SKM-1 (cell line): ENCODE measurements around the gene SMIM44.

Source experiments
- DNase-seq: peaks from one replicate; lab custom pipeline; 2025; ENCODE audit not compliant: unreplicated experiment; lab: John Stamatoyannopoulos, UW

The SMIM44 gene

GRCh38 chr19:3501780-3502179 is 18.5 kb upstream of the SMIM44 start:
- no peak for DNase-seq

DNA sequence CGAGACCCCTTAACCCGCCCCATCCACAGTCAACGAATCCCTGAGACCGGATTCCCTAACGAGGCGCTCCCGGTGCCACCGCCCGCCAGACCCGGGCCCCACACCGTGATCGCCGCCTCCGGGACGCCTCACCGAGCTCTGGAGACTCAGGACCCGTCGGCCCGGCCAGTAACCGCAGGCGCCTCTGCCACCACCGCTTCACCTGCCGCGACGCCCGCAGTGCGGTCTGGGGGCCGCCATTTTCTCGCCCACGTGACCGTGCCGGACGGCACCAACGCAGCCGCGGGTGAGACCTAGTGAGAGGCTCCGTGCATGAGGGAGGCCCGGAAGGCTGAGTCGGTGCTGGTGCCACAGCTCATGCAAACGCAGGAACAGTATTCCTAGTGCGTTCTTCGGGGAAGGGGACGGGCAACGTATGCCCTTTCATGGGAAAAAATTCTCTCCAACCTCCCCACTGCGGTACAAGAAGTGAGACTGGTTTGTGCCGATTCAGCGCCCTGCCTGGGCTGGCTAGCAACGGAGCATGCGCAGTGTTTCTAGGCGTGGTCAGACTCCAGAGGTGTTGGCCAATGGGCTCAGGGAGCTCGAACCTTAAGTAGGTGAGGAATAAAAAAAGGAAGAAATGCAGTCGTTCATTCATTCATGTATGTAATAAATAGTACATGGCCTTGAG is 17.3 kb upstream of the SMIM44 start, which contains the start of gene DOHH:
Gene DOHH (minus strand): TSS at position 246 of the 673 bp plus-strand sequence. CDS start 3,860 bp downstream, outside the sequence.
- peak; percentile 96 for DNase-seq

GRCh38 chr19:3499738-3500428 is 16.6 kb upstream of the SMIM44 start:
- DNase-seq, result no peak

DNA sequence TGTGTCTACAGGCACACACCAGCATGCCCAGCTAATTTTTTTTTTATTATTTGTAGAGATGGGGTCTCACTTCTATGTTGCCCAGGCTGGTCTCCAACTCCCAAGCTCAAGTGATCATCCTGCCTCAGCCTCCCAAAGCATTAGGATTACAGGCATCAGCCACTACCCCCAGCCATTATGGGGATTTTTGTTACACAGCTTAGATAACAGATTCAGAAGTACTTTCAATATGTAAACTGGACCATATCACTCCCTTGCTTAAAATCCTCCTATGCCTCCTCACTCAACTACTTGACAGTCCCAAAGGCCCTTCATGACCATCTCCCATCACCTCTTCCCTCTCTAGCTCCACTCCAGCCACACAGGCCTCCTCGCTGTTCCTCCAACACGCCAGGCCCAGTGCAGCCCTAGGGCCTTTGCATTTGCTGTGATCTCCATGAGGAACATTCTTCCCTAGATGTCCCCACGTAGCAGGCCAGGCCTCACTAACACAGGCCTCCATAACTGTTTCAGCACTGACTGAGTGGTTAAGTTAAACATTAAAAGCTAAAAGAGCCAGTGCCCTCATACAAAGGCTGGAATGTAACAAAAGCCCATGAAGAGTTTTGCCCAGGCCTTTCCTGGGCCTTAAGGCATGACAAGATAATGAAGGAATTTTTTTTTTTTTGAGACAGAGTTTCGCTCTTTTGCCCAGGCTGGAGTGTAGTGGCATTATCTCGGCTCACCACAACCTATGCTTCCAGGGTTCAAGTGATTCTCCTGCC is 14.7 kb upstream of the SMIM44 start:
- no peak for DNase-seq

GRCh38 chr19:3496392-3497273 is 13.4 kb upstream of the SMIM44 start:
- no peak for DNase-seq

- no peak for DNase-seq
Observed at GRCh38 chr19:3494559-3494958, 11.3 kb upstream of the SMIM44 start.

DNA sequence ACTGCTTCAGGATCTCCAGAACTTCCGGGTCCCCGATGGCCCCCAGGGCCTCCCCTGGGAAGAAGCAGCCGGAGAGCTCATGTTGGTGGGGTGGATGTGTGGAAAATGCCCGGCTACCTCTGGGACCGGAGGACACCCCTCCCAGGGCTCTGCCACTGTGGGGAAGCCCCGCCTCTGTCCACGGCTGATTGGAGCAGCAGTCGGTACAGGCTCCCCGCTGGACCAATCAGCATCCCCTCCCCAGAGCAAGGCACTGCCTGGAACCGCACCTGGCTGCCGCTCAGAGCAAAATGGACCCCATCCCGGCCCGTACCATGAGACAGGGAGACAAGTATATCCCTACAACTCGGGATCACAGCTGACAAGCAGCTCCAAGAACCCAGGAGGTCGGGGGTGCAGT is 10.8 kb upstream of the SMIM44 start:
- no peak for DNase-seq

- DNase-seq, result no peak
Observed at GRCh38 chr19:3493651-3494050, 10.4 kb upstream of the SMIM44 start.

- no peak for DNase-seq
Observed at GRCh38 chr19:3492919-3493318, 9.7 kb upstream of the SMIM44 start.

DNA sequence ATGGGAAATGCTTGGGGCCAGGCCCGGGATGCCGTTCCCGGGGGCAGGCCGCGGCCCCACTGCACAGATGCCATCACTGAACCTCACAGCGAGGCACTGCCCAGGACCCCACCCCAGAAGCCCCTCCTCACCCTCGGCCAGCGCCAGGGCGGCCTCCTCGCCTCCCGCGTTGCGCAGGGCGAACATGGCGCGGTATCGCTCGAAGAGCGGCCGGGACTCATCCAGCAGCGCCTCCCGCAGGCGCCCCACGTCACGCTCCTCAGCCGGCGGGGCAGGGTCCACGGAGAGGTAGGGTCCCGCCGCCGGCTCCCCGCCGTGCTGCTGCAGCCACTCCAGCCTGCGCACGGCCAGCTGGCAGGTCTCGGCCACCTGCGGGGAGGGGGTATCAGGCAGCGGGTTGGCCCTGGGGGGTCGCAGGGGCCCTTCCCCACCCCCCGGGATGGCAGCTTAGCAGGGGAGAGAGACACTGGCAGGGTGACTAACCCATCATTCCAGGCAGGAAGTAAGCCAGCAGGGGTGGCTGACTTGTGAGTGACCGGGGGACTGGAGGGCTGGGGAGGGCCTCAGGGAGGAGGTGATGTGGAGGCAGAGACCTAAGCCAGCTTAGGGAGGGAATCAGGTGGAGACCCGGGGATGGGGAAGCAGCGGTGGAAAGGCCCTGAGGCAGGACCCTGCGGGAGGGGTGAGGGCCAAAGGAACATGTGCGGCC is 9.0 kb upstream of the SMIM44 start:
- DNase-seq, result no peak

GRCh38 chr19:3491396-3492119 is 8.3 kb upstream of the SMIM44 start:
- DNase-seq, result no peak

- DNase-seq, result no peak
Observed at GRCh38 chr19:3482507-3483225, 575 bp downstream of the SMIM44 start.

DNA sequence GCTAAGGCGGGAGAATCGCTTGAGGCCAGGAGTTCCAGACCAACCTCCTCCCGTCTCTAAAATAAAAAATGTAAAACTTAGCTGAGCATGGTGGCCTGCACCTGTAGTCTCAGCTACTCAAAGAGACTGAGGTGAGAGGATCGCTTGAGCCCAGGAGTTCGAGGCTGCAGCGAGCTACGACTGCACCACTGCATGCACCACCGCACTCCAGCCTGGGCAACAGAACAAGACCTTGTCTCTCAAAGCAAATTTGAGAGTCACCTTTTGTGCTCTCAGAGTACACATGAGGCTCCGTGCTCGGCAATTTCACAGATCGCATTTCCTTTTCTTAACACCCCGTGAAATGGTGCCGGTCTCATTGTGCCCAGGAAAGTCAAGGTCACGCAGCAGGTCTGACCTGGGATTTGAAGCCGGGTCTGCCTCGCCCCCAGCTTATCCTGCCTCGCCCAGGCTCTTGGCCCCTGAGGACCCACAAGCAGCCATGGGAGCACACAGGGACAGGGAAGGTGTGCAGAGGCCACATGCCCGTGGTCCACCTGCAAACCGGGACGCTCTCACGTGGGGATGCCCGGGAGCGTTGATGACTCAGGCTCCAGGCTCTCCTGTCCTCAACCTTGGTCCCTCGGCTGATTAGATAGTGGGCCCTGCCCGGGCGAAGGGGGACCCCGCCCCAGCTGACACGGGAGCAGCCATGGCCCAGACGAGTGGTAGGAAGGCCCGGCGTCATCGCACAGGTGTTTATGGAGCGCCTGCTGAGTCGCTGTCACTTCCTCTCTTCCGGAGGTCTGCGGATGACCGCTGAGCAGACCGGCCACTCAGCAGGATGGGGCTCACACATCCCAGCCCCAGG is 1.8 kb downstream of the SMIM44 start:
- no peak for DNase-seq

- DNase-seq, result no peak
Observed at GRCh38 chr19:3480383-3481091, 2.7 kb downstream of the SMIM44 start, which contains the start of gene SMIM24. Gene SMIM24, minus strand, starts transcription at chr19:3480525. Its CDS starts 62 bp downstream, at chr19:3480463.

- DNase-seq, result no peak
Observed at GRCh38 chr19:3479834-3480215, 3.4 kb downstream of the SMIM44 start.

DNA sequence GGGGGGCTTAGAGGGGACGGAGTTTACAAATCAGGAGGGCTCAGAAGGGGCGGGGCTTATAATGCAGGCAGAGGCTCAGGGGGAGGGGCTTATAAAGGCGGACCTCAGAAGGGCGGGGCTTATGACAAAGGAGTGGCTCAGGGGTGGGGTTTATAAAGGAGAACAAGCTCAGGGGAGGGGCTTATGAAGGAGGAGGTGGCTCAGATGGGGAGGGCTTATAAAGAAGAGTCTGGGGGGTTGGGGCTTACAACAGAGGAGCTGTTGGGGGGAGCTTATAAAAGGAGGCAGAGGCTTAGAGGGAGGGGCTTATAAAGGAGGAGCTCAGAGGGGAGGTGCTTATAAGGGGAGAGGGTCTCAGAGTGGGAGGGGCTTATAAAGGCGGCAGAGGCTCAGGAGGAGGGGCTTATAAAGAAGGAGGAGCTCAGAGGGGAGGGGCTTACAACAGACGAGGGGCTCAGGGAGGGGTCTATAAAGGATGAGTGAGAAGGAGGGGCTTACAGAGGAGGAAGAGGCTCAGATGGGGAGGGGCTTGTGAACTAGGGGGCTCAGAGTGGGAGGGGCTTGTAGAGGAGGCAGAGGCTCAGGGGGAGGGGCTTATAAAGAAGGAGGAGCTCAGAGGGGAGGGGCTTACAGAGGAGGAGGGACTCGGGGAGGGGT is 3.9 kb downstream of the SMIM44 start:
- DNase-seq, result peak; percentile 61
